Upper lobe of right lung (tissue), 1 donor: ENCODE measurements around the gene TGFBRAP1. TPM values are rescaled to one million over a fixed set of nuclear protein-coding genes. Genes with fewer than 3 reads are reported as not detected.
"Not testable (repeated sequence)": the region's sequence is repeated elsewhere in the genome, so short reads cannot be mapped to it uniquely, and the experiment has no call there.

Experiments
- ATAC-seq: fragments of 200-7000 bp; cut with Tn5 transposase; one replicate; pipeline ENCODE4 v1.9.1; 2020; ENCODE audit warnings: mild to moderate bottlenecking, moderate library complexity
- DNase-seq: peaks from one replicate; pipeline ENCODE4 v3.0.0-alpha.2; 2020
- H3K27ac ChIP-seq: fragments of 200-600 bp; one replicate; pipeline ENCODE4 v1.8.0; 2022
- H3K27me3 ChIP-seq: fragments of 200-600 bp; one replicate; pipeline ENCODE4 v1.8.0; 2022; ENCODE audit warnings: mild to moderate bottlenecking
- H3K36me3 ChIP-seq: fragments of 200-600 bp; one replicate; pipeline ENCODE4 v1.8.0; 2022
- H3K4me1 ChIP-seq: fragments of 200-600 bp; one replicate; pipeline ENCODE4 v1.8.0; 2022
- H3K4me3 ChIP-seq: fragments of 200-600 bp; one replicate; pipeline ENCODE4 v1.8.0; 2022; ENCODE audit warnings: mild to moderate bottlenecking
- H3K9me3 ChIP-seq: fragments of 200-600 bp; one replicate; pipeline ENCODE4 v1.8.0; 2022
- intact Hi-C: fragments of 100-400 bp; cut with DNase I; formaldehyde crosslinking; loops from one replicate; pipeline ENCODE4 v1.11.0; 2022
- total RNA-seq: library from RNA; stranded (reverse); fragmentation: NEBNext Ultra II Directional; extraction: Animal tissue kit (Norgen Biotek cat#: 25700); gene quantifications from one replicate; pipeline ENCODE4 v1.2.1, GENCODE V29; 2021
- TF ChIP-seq, protein P1 (sequence below): fragments of 200-600 bp; IDR thresholded peaks from one replicate; pipeline ENCODE4 v1.8.0; 2022; ENCODE audit warnings: antibody characterized with exemption
- donor health status: DM: no; HTN: yes; CAD: no; lungs with severe emphysema.

TGFBRAP1 gene
- total RNA-seq, 1 donor from 2014 or later = 22.9 TPM

DNA sequence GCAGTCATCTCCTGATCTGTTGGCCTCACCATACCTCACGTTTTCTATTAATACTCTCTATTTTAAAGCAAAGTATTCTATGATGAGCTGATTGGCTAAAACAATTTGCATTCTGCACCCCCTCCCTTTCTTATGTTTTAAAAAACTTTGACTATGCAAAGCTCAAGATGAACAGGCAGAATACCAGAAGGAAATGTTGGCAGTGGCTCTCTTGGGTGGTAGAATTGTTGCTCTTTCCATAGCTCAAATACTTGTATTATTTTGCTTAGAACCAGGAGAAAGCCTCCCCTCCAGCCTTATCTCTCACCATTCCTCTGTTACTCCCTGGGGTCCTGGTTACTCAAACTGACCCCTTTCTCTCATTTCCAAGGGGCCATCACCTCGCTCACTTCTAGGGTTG lies 73.6 kb downstream of the TGFBRAP1 start:
- H3K4me1 ChIP-seq = no peaks in the 10 kb centered on the region
- ATAC-seq (no peak), DNase-seq (no peak)
- TF ChIP-seq, protein P1, sequence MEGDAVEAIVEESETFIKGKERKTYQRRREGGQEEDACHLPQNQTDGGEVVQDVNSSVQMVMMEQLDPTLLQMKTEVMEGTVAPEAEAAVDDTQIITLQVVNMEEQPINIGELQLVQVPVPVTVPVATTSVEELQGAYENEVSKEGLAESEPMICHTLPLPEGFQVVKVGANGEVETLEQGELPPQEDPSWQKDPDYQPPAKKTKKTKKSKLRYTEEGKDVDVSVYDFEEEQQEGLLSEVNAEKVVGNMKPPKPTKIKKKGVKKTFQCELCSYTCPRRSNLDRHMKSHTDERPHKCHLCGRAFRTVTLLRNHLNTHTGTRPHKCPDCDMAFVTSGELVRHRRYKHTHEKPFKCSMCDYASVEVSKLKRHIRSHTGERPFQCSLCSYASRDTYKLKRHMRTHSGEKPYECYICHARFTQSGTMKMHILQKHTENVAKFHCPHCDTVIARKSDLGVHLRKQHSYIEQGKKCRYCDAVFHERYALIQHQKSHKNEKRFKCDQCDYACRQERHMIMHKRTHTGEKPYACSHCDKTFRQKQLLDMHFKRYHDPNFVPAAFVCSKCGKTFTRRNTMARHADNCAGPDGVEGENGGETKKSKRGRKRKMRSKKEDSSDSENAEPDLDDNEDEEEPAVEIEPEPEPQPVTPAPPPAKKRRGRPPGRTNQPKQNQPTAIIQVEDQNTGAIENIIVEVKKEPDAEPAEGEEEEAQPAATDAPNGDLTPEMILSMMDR = no peak
- intact Hi-C loops = no loop called here
- no peak overlapping the region for H3K4me3 ChIP-seq
- no peaks in the 10 kb centered on the region for H3K27me3 ChIP-seq
- no peaks in the 10 kb centered on the region for H3K9me3 ChIP-seq
- no peak overlapping the region for H3K27ac ChIP-seq
- H3K36me3 ChIP-seq = no peaks in the 10 kb centered on the region

DNA sequence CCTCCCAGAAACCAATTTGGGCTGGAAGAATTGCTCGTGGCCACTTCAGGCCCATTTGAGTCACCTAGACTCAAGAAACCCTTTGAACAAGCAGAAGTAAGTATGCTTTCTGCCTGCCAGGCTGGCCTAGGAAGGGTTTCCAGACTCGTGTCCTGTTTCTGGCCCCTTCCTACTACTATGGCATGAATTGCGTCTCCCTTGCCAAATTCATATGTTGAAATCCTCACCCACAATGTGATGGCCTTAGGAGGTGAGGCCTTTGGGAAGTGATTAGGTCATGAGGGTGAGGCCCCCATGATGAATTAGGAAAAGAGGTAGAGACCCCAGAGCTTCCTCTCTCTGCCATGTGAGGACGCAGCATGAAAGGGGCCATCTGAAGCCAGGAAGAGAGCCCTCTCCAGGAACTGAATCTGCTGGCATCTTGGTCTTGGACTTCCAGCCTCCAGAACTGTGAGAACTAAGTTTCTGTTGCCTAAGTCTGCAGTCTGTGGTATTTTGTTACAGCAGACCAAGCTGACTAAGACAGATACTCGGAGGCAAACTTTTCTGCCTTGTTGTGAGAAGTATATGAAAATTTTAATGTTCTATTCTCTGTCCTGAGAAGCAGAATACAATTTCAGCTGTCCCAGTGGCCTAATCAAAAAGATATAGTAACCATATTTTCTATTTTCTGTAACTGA lies 74.9 kb downstream of the TGFBRAP1 start:
- TF ChIP-seq, protein P1 = no peak
- Histone ChIP-seq H3K4me3 (no peak overlapping the region), H3K27me3 (no peaks in the 10 kb centered on the region), H3K9me3 (no peaks in the 10 kb centered on the region), H3K4me1 (no peaks in the 10 kb centered on the region), H3K36me3 (no peaks in the 10 kb centered on the region), H3K27ac (no peak overlapping the region)
- DNase-seq (no peak), ATAC-seq (peak; percentile 52)
- intact Hi-C loops = no loop called here

- TF ChIP-seq, protein P1 = no peak
- intact Hi-C loops = no loop called here
- Histone ChIP-seq H3K36me3 (no peaks in the 10 kb centered on the region), H3K9me3 (no peaks in the 10 kb centered on the region), H3K4me3 (no peak overlapping the region), H3K27ac (no peak overlapping the region), H3K4me1 (no peaks in the 10 kb centered on the region), H3K27me3 (no peaks in the 10 kb centered on the region)
- ATAC-seq (peak; percentile 62), DNase-seq (no peak)
These were observed 77.3 kb downstream of the TGFBRAP1 start for GRCh38 chr2:105252271-105252670.

GRCh38 chr2:105251016-105251648 lies 78.4 kb downstream of the TGFBRAP1 start:
- H3K9me3 ChIP-seq, intact Hi-C loops, H3K27ac ChIP-seq, ATAC-seq, H3K4me3 ChIP-seq, H3K36me3 ChIP-seq, H3K4me1 ChIP-seq, DNase-seq, H3K27me3 ChIP-seq: not testable (repeated sequence)

- no peaks in the 10 kb centered on the region for H3K27me3 ChIP-seq
- H3K9me3 ChIP-seq = no peaks in the 10 kb centered on the region
- H3K27ac ChIP-seq = no peak overlapping the region
- intact Hi-C loops = no loop called here
- ATAC-seq (no peak), DNase-seq (no peak)
- TF ChIP-seq, protein P1 = no peak
- H3K4me1 ChIP-seq = no peaks in the 10 kb centered on the region
- no peaks in the 10 kb centered on the region for H3K36me3 ChIP-seq
- no peak overlapping the region for H3K4me3 ChIP-seq
These were observed 79.6 kb downstream of the TGFBRAP1 start for GRCh38 chr2:105249891-105250290.

DNA sequence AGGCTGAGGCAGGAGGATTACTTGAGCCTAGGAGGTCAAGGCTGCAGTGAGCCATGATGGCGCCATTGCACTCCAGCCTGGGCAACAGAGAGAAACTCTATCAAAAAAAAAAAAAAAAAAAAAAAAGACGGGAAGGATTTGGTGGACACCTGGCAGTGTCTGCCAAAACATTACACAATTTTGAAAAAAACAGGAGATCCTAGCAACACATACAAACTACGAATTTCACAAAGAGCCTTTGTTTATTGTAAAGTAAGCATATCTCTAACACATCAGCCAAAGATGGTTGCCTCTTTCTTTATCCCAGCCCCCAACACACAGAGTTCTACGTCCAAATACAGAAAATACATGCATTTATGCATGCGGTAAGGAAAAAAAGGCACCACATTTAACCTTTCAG lies 80.4 kb downstream of the TGFBRAP1 start:
- no peak overlapping the region for H3K27ac ChIP-seq
- no peaks in the 10 kb centered on the region for H3K36me3 ChIP-seq
- H3K9me3 ChIP-seq = no peaks in the 10 kb centered on the region
- intact Hi-C loops = no loop called here
- TF ChIP-seq, protein P1 = no peak
- DNase-seq (no peak), ATAC-seq (no peak)
- H3K4me3 ChIP-seq = no peak overlapping the region
- no peaks in the 10 kb centered on the region for H3K4me1 ChIP-seq
- no peaks in the 10 kb centered on the region for H3K27me3 ChIP-seq
